Measurements from ENCODE around the gene RAB11FIP3. TPM values are rescaled to one million over a fixed set of nuclear protein-coding genes. Genes with fewer than 3 reads are reported as not detected.

RAB11FIP3 gene
- total and polyA plus RNA-seq, 8 donors: 6.7 to 102 (median 18.1) TPM

GRCh38 chr16:546909-547770, 121.7 kb downstream of the RAB11FIP3 start:
- peak overlapping the region in 1 of 4 donors; percentile 23 for H3K4me3 ChIP-seq

GRCh38 chr16:548586-548985, 123.1 kb downstream of the RAB11FIP3 start:
- H3K36me3 ChIP-seq: peaks cover 46 to 79% (median 67%) of the 10 kb centered on the region in 4 donors
- H3K4me3 ChIP-seq: no peak overlapping the region
- no peaks in the 10 kb centered on the region for H3K9me3 ChIP-seq
- 92 to 97% (median 95%) methylated on average over 18 to 21 of the region's 21 CpGs for WGBS, 5 donors
- no peak for DNase-seq
- no peak overlapping the region for H3K27ac ChIP-seq
- TF ChIP-seq POLR2AphosphoS5 (IDR thresholded peaks at IDR 0.05): no peak
- TF ChIP-seq EP300 (IDR thresholded peaks at IDR 0.05): no peak
- TF ChIP-seq POLR2A (IDR thresholded peaks at IDR 0.05): no peak
- TF ChIP-seq CTCF (IDR thresholded peaks at IDR 0.05): no peak
- H3K4me1 ChIP-seq: peaks cover 0 to 22% (median 13%) of the 10 kb centered on the region in 4 donors
- H3K27me3 ChIP-seq: no peaks in the 10 kb centered on the region
- intact Hi-C loops (cut with DNase I; ENCODE audit: low total_unique reads): no loop called here

More at GRCh38 chr16:546909-547770, 121.7 kb downstream of the RAB11FIP3 start:
- DNase-seq: peak; percentile 78 to 81
- Histone ChIP-seq H3K36me3 (peaks cover 33 to 74% (median 54%) of the 10 kb centered on the region in 4 donors), H3K4me1 (peaks cover 0 to 33% (median 21%) of the 10 kb centered on the region in 4 donors), H3K27me3 (no peaks in the 10 kb centered on the region), H3K27ac (no peak overlapping the region), H3K9me3 (no peaks in the 10 kb centered on the region)
- intact Hi-C loops (cut with DNase I; ENCODE audit: low total_unique reads): no loop called here
- 66 to 75% (median 71%) methylated on average over 17 to 60 of the region's 60 CpGs for WGBS, 5 donors
- TF ChIP-seq POLR2A (IDR thresholded peaks at IDR 0.05) (no peak), POLR2AphosphoS5 (IDR thresholded peaks at IDR 0.05) (peak in 1 of 3 donors; percentile 8), CTCF (IDR thresholded peaks at IDR 0.05) (peak in 5 of 7 experiments; percentile 25 to 62 (median 49)), EP300 (IDR thresholded peaks at IDR 0.05) (no peak)

GRCh38 chr16:549544-550263, 124.3 kb downstream of the RAB11FIP3 start:
- 92 to 98% (median 94%) methylated on average over 22 to 54 of the region's 54 CpGs for WGBS, 5 donors
- H3K4me1 ChIP-seq: peaks cover 0 to 16% (median 9%) of the 10 kb centered on the region in 4 donors
- H3K36me3 ChIP-seq: peaks cover 50 to 81% (median 73%) of the 10 kb centered on the region in 4 donors
- intact Hi-C loops (cut with DNase I; ENCODE audit: low total_unique reads): no loop called here
- TF ChIP-seq POLR2A (IDR thresholded peaks at IDR 0.05) (no peak), CTCF (IDR thresholded peaks at IDR 0.05) (no peak), EP300 (IDR thresholded peaks at IDR 0.05) (no peak)
- no peak overlapping the region for H3K27ac ChIP-seq
- no peak for DNase-seq
- no peak overlapping the region for H3K4me3 ChIP-seq
- no peaks in the 10 kb centered on the region for H3K9me3 ChIP-seq
- H3K27me3 ChIP-seq: no peaks in the 10 kb centered on the region

- peaks cover 0 to 16% (median 8%) of the 10 kb centered on the region in 4 donors for H3K4me1 ChIP-seq
- TF ChIP-seq EP300 (IDR thresholded peaks at IDR 0.05): no peak
- TF ChIP-seq POLR2A (IDR thresholded peaks at IDR 0.05): no peak
- no peak for TF ChIP-seq POLR2AphosphoS5 (IDR thresholded peaks at IDR 0.05)
- TF ChIP-seq CTCF (IDR thresholded peaks at IDR 0.05): no peak
- intact Hi-C loops (cut with DNase I; ENCODE audit: low total_unique reads): no loop called here
- peaks cover 50 to 81% (median 73%) of the 10 kb centered on the region in 4 donors for H3K36me3 ChIP-seq
- WGBS, 5 donors: 94 to 98% (median 97%) methylated on average over 16 to 28 of the region's 28 CpGs
- H3K27me3 ChIP-seq: no peaks in the 10 kb centered on the region
- H3K4me3 ChIP-seq: no peak overlapping the region
- no peaks in the 10 kb centered on the region for H3K9me3 ChIP-seq
- no peak overlapping the region for H3K27ac ChIP-seq
- no peak for DNase-seq
Observed at GRCh38 chr16:551210-551609, 125.8 kb downstream of the RAB11FIP3 start.

Measured in stomach (tissue), 9 donors.